Heart right ventricle (tissue), 16 donors: ENCODE data around the gene RCL1. TPM values are rescaled to one million over a fixed set of nuclear protein-coding genes. Genes with fewer than 3 reads are reported as not detected.

Experiments
- ATAC-seq, 8 donors: fragments of 200-7000 bp; cut with Tn5 transposase; one replicate each; pipeline ENCODE4 v1.9.1; 2020; ENCODE audit warnings: mild to moderate bottlenecking in 8 of 8, moderate library complexity in 8 of 8, moderate number of reproducible peaks in 1 of 8
- DNase-seq, 2 donors: peaks; one replicate each; pipeline ENCODE4 v3.0.0-alpha.2; 2020
- H3K27ac ChIP-seq, 10 donors: fragments of 200-600 bp; sonication (generic) in 2 of 10; one replicate each; pipeline versions ENCODE4 v1.5.0 to v1.8.0; 2020 to 2022; ENCODE audit warnings: mild to moderate bottlenecking in 3 of 10
- H3K27me3 ChIP-seq, 7 donors: fragments of 200-600 bp; one replicate each; pipeline ENCODE4 v1.8.0; 2021 to 2022; ENCODE audit warnings: mild to moderate bottlenecking in 2 of 7
- H3K36me3 ChIP-seq, 9 donors: fragments of 200-600 bp; sonication (generic) in 1 of 9; one replicate each; pipeline versions ENCODE4 v1.5.0 to v1.8.0; 2020 to 2022; ENCODE audit warnings: mild to moderate bottlenecking in 2 of 9
- H3K4me1 ChIP-seq, 9 donors: fragments of 200-600 bp; sonication (generic) in 1 of 9; one replicate each; pipeline versions ENCODE4 v1.5.0 to v1.8.0; 2020 to 2022; ENCODE audit warnings: mild to moderate bottlenecking in 4 of 9
- H3K4me3 ChIP-seq, 10 donors: fragments of 200-600 bp; sonication (generic) in 2 of 10; one replicate each; pipeline versions ENCODE4 v1.5.0 to v1.8.0; 2020 to 2022; ENCODE audit warnings: mild to moderate bottlenecking in 7 of 10, moderate library complexity in 2 of 10
- H3K9me3 ChIP-seq, 11 donors: fragments of 200-600 bp in 10 of 11; sonication (generic) in 2 of 11; one replicate each; pipeline versions ENCODE4 v1.5.0 to v1.8.0; 2013 to 2022; ENCODE audit warnings: mild to moderate bottlenecking in 2 of 11, control low read depth in 1 of 11, moderate library complexity in 1 of 11
- WGBS, 2 donors: extraction: QIAGEN DNeasy Blood & Tissue Kit; methylation state at CpG; one replicate each; pipeline ENCODE4 v1.1.7; 2013; ENCODE audit warnings: inconsistent platforms in 1 of 2; 5-methylcytosine and 5-hydroxymethylcytosine counted together
- intact Hi-C, 10 donors: fragments of 100-400 bp; cut with DNase I; formaldehyde crosslinking; loops; one replicate each; pipeline versions ENCODE4 v1.11.1 to v1.14.2; 2022
- polyA plus RNA-seq, 2 donors: library from polyadenylated mRNA; stranded (reverse); fragments of 200-250 nt; gene quantifications; one replicate each; pipeline ENCODE4 v1.2.3, GENCODE V29; 2013
- total RNA-seq, 10 donors: library from RNA; stranded (reverse); fragmentation: NEBNext Ultra II Directional in 3 of 10; extraction: Animal tissue kit (Norgen Biotek cat#: 25700) in 3 of 10; gene quantifications; one replicate each; pipeline versions ENCODE4 v1.2.1 to v1.2.4, GENCODE V29; 2021 to 2023
- TF ChIP-seq, protein P1 (sequence below), 9 donors: fragments of 200-600 bp; sonication (generic) in 2 of 9; IDR thresholded peaks; one replicate each; pipeline versions ENCODE4 v1.5.0 to v1.8.0; 2021 to 2022; ENCODE audit warnings: antibody characterized with exemption in 9 of 9, mild to moderate bottlenecking in 5 of 9, moderate library complexity in 1 of 9
- donor health status: Arrhythmogenic right ventricular cardiomyopathy.
- donor health status: ischemic (EF 13 %, LVEDD 7.1; RV severe dilation, severe dysfunction).
- donor health status: healthy with polysubstance abuse.
- donor health status: DM: no; HTN: yes; CAD: no.
- donor health status: DM: no; HTN: no; CAD: no.
- donor health status: ischemic (EF 25% LVEDD 6.9; RV normal size, moderate dysfunction).
- donor health status: ischemic (EF 25% LVEDD 5.7; RV mildly dilated, moderate dysfunction).
- donor health status: healthy.
- donor health status: DM: yes; HTN: yes; CAD: no.
- donor health status: Ischemic cardiomyopathy.
- donor health status: ischemic (EF 35%, LVEDD 5.7; RV mildly dilated, moderate dysfunction).
- donor health status: nonischemic (EF 11% LVEDD 7.7; RV severe dilation, severe dysfunction).
- donor health status: DM: yes; HTN: yes; CAD: no.
- donor health status: PGD.
- donor health status: ischemic (EF 29% LVEDD 5.4; RV normal size, mild dysfunction).
- donor health status: nonischemic (EF 23%, LVEDD 6.1; RV moderate dilation, normal function).

Gene RCL1
- total and polyA plus RNA-seq, 12 donors = 4.8 to 9.9 (median 6.8) TPM

DNA sequence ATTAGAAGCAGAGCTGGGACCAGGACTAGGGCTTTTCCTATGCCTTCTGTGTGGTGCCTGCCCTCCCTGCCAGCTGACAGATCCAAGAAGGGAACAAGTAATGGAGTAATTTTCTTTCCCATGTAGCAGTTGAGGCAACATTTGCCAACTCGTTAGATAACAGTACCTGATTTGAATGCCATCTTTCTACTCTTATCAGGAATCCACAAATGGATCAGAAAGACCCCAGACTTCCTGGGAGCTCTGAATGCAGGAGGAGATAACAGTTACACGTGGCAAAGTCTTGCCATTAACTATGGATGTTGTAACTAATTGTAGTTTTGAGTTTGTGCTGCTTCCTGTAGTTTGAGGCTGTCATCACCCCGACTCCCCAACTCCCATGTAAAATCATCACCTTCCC lies 39.2 kb downstream of the RCL1 start:
- H3K4me3 ChIP-seq = no peak overlapping the region
- intact Hi-C loops = no loop called here
- WGBS, 2 donors = 67 to 78% methylated on average over 3 of the region's 3 CpGs
- peaks cover 0 to 57% (median 14%) of the 10 kb centered on the region in 9 donors for H3K4me1 ChIP-seq
- no peak overlapping the region for H3K27ac ChIP-seq
- ATAC-seq (no peak), DNase-seq (no peak)
- TF ChIP-seq, protein P1, sequence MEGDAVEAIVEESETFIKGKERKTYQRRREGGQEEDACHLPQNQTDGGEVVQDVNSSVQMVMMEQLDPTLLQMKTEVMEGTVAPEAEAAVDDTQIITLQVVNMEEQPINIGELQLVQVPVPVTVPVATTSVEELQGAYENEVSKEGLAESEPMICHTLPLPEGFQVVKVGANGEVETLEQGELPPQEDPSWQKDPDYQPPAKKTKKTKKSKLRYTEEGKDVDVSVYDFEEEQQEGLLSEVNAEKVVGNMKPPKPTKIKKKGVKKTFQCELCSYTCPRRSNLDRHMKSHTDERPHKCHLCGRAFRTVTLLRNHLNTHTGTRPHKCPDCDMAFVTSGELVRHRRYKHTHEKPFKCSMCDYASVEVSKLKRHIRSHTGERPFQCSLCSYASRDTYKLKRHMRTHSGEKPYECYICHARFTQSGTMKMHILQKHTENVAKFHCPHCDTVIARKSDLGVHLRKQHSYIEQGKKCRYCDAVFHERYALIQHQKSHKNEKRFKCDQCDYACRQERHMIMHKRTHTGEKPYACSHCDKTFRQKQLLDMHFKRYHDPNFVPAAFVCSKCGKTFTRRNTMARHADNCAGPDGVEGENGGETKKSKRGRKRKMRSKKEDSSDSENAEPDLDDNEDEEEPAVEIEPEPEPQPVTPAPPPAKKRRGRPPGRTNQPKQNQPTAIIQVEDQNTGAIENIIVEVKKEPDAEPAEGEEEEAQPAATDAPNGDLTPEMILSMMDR (IDR thresholded peaks at IDR 0.05) = no peak
- peaks cover 0 to 41% (median 16%) of the 10 kb centered on the region in 9 donors for H3K36me3 ChIP-seq
- H3K27me3 ChIP-seq = no peaks in the 10 kb centered on the region
- no peaks in the 10 kb centered on the region for H3K9me3 ChIP-seq

GRCh38 chr9:4832786-4833579 lies 40.2 kb downstream of the RCL1 start:
- peak overlapping the region in 1 of 10 donors; percentile 50 for H3K27ac ChIP-seq
- peak in 1 of 8 donors; percentile 68 for ATAC-seq
- 92 to 95% methylated on average over 7 of the region's 7 CpGs for WGBS, 2 donors

GRCh38 chr9:4833781-4834560 lies 41.2 kb downstream of the RCL1 start:
- peaks cover 0 to 38% (median 16%) of the 10 kb centered on the region in 9 donors for H3K36me3 ChIP-seq
- DNase-seq = no peak
- no peaks in the 10 kb centered on the region for H3K9me3 ChIP-seq
- intact Hi-C loops = no loop called here
- H3K4me1 ChIP-seq = peaks cover 0 to 59% (median 7%) of the 10 kb centered on the region in 9 donors
- H3K27me3 ChIP-seq = no peaks in the 10 kb centered on the region
- H3K27ac ChIP-seq = peak overlapping the region in 1 of 10 donors; percentile 50
- 92 to 93% methylated on average over 11 of the region's 11 CpGs for WGBS, 2 donors
- no peak overlapping the region for H3K4me3 ChIP-seq
- ATAC-seq = no peak
- TF ChIP-seq, protein P1 (IDR thresholded peaks at IDR 0.05) = no peak

More at GRCh38 chr9:4832786-4833579, 40.2 kb downstream of the RCL1 start:
- Histone ChIP-seq H3K4me3 (no peak overlapping the region), H3K4me1 (peaks cover 0 to 66% (median 11%) of the 10 kb centered on the region in 9 donors), H3K36me3 (peaks cover 0 to 38% (median 16%) of the 10 kb centered on the region in 9 donors), H3K9me3 (no peaks in the 10 kb centered on the region), H3K27me3 (no peaks in the 10 kb centered on the region)
- intact Hi-C loops = no loop called here
- DNase-seq = no peak
- TF ChIP-seq, protein P1 (IDR thresholded peaks at IDR 0.05) = no peak

GRCh38 chr9:4836676-4837075 lies 43.9 kb downstream of the RCL1 start:
- ATAC-seq = no peak
- intact Hi-C loops = no loop called here
- H3K27ac ChIP-seq = no peak overlapping the region

More at GRCh38 chr9:4836676-4837075, 43.9 kb downstream of the RCL1 start:
- no peaks in the 10 kb centered on the region for H3K9me3 ChIP-seq
- no peak overlapping the region for H3K4me3 ChIP-seq
- no peaks in the 10 kb centered on the region for H3K27me3 ChIP-seq
- WGBS, 2 donors = 95 to 98% methylated on average over 3 of the region's 3 CpGs
- TF ChIP-seq, protein P1 (IDR thresholded peaks at IDR 0.05) = no peak
- peaks cover 0 to 49% (median 7%) of the 10 kb centered on the region in 9 donors for H3K4me1 ChIP-seq
- DNase-seq = no peak
- peaks cover 0 to 44% (median 23%) of the 10 kb centered on the region in 9 donors for H3K36me3 ChIP-seq
